ENCODE measurements around the gene PDE4D.

DNA sequence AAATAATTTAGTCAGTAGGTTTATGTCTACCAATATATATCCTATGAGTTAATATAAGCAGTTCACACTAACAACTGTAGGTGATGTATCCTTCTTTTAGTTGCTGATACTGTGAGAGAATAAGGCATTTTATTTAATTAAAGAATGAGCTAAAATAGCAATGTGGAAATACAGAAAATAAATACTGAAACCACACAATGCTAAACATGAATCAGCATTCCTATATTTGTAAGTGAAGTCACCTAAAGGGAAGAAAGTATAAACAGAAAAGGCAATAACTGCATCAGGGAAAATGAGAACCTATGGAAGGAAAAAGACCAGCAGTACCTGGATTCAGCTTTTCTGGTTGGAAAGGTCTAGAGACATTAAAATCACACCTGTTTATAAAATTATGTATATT, 336.0 kb downstream of the PDE4D start:
- no peak for TF ChIP-seq BACH2 (CRISPR knock-in tag; IDR thresholded peaks at IDR 0.05; ENCODE audit: borderline replicate concordance)
- TF ChIP-seq RARB (CRISPR knock-in tag; IDR thresholded peaks at IDR 0.05): no peak
- TF ChIP-seq, protein P1, sequence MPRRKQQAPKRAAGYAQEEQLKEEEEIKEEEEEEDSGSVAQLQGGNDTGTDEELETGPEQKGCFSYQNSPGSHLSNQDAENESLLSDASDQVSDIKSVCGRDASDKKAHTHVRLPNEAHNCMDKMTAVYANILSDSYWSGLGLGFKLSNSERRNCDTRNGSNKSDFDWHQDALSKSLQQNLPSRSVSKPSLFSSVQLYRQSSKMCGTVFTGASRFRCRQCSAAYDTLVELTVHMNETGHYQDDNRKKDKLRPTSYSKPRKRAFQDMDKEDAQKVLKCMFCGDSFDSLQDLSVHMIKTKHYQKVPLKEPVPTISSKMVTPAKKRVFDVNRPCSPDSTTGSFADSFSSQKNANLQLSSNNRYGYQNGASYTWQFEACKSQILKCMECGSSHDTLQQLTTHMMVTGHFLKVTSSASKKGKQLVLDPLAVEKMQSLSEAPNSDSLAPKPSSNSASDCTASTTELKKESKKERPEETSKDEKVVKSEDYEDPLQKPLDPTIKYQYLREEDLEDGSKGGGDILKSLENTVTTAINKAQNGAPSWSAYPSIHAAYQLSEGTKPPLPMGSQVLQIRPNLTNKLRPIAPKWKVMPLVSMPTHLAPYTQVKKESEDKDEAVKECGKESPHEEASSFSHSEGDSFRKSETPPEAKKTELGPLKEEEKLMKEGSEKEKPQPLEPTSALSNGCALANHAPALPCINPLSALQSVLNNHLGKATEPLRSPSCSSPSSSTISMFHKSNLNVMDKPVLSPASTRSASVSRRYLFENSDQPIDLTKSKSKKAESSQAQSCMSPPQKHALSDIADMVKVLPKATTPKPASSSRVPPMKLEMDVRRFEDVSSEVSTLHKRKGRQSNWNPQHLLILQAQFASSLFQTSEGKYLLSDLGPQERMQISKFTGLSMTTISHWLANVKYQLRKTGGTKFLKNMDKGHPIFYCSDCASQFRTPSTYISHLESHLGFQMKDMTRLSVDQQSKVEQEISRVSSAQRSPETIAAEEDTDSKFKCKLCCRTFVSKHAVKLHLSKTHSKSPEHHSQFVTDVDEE (CRISPR knock-in tag; IDR thresholded peaks at IDR 0.05): no peak
- no peak for TF ChIP-seq CSDC2 (CRISPR knock-in tag; IDR thresholded peaks at IDR 0.05)
- TF ChIP-seq, protein P2, sequence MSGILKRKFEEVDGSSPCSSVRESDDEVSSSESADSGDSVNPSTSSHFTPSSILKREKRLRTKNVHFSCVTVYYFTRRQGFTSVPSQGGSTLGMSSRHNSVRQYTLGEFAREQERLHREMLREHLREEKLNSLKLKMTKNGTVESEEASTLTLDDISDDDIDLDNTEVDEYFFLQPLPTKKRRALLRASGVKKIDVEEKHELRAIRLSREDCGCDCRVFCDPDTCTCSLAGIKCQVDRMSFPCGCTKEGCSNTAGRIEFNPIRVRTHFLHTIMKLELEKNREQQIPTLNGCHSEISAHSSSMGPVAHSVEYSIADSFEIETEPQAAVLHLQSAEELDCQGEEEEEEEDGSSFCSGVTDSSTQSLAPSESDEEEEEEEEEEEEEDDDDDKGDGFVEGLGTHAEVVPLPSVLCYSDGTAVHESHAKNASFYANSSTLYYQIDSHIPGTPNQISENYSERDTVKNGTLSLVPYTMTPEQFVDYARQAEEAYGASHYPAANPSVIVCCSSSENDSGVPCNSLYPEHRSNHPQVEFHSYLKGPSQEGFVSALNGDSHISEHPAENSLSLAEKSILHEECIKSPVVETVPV (CRISPR knock-in tag; IDR thresholded peaks at IDR 0.05): no peak
- TF ChIP-seq, protein P3, sequence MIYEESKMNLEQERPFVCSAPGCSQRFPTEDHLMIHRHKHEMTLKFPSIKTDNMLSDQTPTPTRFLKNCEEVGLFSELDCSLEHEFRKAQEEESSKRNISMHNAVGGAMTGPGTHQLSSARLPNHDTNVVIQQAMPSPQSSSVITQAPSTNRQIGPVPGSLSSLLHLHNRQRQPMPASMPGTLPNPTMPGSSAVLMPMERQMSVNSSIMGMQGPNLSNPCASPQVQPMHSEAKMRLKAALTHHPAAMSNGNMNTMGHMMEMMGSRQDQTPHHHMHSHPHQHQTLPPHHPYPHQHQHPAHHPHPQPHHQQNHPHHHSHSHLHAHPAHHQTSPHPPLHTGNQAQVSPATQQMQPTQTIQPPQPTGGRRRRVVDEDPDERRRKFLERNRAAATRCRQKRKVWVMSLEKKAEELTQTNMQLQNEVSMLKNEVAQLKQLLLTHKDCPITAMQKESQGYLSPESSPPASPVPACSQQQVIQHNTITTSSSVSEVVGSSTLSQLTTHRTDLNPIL (CRISPR knock-in tag; IDR thresholded peaks at IDR 0.05; ENCODE audit: low read depth): no peak
- TF ChIP-seq, protein P4, sequence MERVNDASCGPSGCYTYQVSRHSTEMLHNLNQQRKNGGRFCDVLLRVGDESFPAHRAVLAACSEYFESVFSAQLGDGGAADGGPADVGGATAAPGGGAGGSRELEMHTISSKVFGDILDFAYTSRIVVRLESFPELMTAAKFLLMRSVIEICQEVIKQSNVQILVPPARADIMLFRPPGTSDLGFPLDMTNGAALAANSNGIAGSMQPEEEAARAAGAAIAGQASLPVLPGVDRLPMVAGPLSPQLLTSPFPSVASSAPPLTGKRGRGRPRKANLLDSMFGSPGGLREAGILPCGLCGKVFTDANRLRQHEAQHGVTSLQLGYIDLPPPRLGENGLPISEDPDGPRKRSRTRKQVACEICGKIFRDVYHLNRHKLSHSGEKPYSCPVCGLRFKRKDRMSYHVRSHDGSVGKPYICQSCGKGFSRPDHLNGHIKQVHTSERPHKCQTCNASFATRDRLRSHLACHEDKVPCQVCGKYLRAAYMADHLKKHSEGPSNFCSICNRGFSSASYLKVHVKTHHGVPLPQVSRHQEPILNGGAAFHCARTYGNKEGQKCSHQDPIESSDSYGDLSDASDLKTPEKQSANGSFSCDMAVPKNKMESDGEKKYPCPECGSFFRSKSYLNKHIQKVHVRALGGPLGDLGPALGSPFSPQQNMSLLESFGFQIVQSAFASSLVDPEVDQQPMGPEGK (CRISPR knock-in tag; IDR thresholded peaks at IDR 0.05; ENCODE audit: borderline replicate concordance): no peak
- TF ChIP-seq SNAI2 (CRISPR knock-in tag; IDR thresholded peaks at IDR 0.05): no peak
- TF ChIP-seq ZFP3 (CRISPR knock-in tag; IDR thresholded peaks at IDR 0.05): no peak
- no peak for TF ChIP-seq ARNTL (CRISPR knock-in tag; IDR thresholded peaks at IDR 0.05; ENCODE audit: borderline replicate concordance, low read depth)
- TF ChIP-seq ESRRG (CRISPR knock-in tag; IDR thresholded peaks at IDR 0.05): no peak
- TF ChIP-seq ZNF70 (CRISPR knock-in tag; IDR thresholded peaks at IDR 0.05): no peak
- TF ChIP-seq, protein P5, sequence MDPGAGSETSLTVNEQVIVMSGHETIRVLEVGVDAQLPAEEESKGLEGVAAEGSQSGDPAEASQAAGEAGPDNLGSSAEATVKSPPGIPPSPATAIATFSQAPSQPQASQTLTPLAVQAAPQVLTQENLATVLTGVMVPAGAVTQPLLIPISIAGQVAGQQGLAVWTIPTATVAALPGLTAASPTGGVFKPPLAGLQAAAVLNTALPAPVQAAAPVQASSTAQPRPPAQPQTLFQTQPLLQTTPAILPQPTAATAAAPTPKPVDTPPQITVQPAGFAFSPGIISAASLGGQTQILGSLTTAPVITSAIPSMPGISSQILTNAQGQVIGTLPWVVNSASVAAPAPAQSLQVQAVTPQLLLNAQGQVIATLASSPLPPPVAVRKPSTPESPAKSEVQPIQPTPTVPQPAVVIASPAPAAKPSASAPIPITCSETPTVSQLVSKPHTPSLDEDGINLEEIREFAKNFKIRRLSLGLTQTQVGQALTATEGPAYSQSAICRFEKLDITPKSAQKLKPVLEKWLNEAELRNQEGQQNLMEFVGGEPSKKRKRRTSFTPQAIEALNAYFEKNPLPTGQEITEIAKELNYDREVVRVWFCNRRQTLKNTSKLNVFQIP (CRISPR knock-in tag; IDR thresholded peaks at IDR 0.05; ENCODE audit: borderline replicate concordance, low read depth): no peak
- TF ChIP-seq ZNF565 (CRISPR knock-in tag; conservative IDR thresholded peaks at IDR 0.05; ENCODE audit: low read depth): no peak

All from SK-N-SH treated with all-trans-retinoic acid at 6 μM for 48 hours (cell line).